ENCODE measurements around the gene MAD1L1. TPM values are rescaled to one million over a fixed set of nuclear protein-coding genes. Genes with fewer than 3 reads are reported as not detected.

Gene MAD1L1
- total and polyA plus RNA-seq, 2 donors (not counting 3 experiments of a cell fraction or from before 2014, with no cell fraction given) = 34.1 to 42.3 TPM

DNA sequence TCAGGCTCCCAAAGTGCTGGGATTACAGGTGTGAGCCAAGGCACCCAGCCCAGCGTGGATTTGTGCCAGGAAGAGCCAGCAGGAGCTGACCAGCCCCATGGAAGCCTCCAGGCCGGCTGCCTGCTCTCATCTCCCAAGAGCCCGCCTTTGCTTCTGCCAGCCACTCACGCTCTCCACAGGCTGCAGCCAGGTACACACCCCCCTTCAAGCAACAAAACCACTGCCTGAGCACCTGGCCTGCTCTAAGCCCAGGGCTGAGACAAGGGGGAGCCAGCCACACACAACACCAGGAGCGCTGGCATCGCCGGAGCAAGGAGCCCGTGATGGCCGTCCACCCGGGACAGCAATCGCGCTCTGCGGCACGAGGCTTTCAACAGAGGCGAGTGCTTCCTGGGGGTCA lies 34.5 kb downstream of the MAD1L1 start:
- POLR2A ChIA-PET = no interaction called here

More for the DNA sequence above, 34.5 kb downstream of the MAD1L1 start:
- H3K4me2 ChIP-seq (ENCODE audit: insufficient read depth, low read length) = no peak overlapping the region
- no TSS peak for BruUV-seq (replicated peaks)
- no peaks in the 10 kb centered on the region for H3K79me2 ChIP-seq (ENCODE audit: control insufficient read depth, insufficient read depth, low read length)
- no peak overlapping the region for H3K4me3 ChIP-seq (replicated peaks in 1 of 3; ENCODE audit: insufficient read depth in 1 of 3, low read depth in 1 of 3, low read length in 3 of 3)
- CTCF ChIA-PET = no interaction called here
- no peaks in the 10 kb centered on the region for H3K4me1 ChIP-seq (ENCODE audit: control insufficient read depth, extremely low read depth, insufficient read depth, low read length)
- peaks cover 0 to 11% of the 10 kb centered on the region in 2 experiments for H3K36me3 ChIP-seq (ENCODE audit: control insufficient read depth in 2 of 2, extremely low read depth in 1 of 2, insufficient read depth in 2 of 2, low read length in 2 of 2)
- dilution Hi-C loops (cut with MboI; ENCODE audit: extremely low pct_ligation_motif_present, low sequenced_read_pairs) (no loop called here), intact Hi-C loops (cut with micrococcal nuclease) (no loop called here)
- H2AFZ ChIP-seq (ENCODE audit: low read depth, low read length) = no peak overlapping the region
- no peaks in the 10 kb centered on the region for H3K9me1 ChIP-seq (replicated peaks; ENCODE audit: control insufficient read depth, extremely low read depth, insufficient read depth, low read length)
- H3K9ac ChIP-seq (replicated peaks; ENCODE audit: extremely low read depth, insufficient read depth, low read length) = no peak overlapping the region
- FAIRE-seq (no peak), DNase-seq (ENCODE audit: low read depth, low spot score) (no peak)
- no peaks in the 10 kb centered on the region for H4K20me1 ChIP-seq (replicated peaks; ENCODE audit: control insufficient read depth, extremely low read depth, insufficient read depth, low read length)
- no peaks in the 10 kb centered on the region for H3K9me3 ChIP-seq (replicated peaks; ENCODE audit: control insufficient read depth, insufficient read depth, low read length)
- no peak overlapping the region for H3K27ac ChIP-seq (ENCODE audit: insufficient read depth, low read depth, low read length)
- no peak for TF ChIP-seq JUN (IDR thresholded peaks at IDR 0.05; ENCODE audit: borderline replicate concordance, insufficient read depth, insufficient read length, low read depth)
- TF ChIP-seq POLR2AphosphoS5 (IDR thresholded peaks at IDR 0.05; ENCODE audit: insufficient read depth, low read depth, low read length) = no peak
- TF ChIP-seq GATA2 (IDR thresholded peaks at IDR 0.05; ENCODE audit: insufficient read depth, insufficient read length, low read depth, low read length) = no peak
- no peak for TF ChIP-seq EZH2 (IDR thresholded peaks at IDR 0.05; ENCODE audit: borderline replicate concordance, low read depth, low read length, severe bottlenecking)
- TF ChIP-seq, protein P1, sequence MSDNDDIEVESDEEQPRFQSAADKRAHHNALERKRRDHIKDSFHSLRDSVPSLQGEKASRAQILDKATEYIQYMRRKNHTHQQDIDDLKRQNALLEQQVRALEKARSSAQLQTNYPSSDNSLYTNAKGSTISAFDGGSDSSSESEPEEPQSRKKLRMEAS (IDR thresholded peaks at IDR 0.05; ENCODE audit: insufficient read depth, insufficient read length) = no peak
- TF ChIP-seq POLR2A (IDR thresholded peaks at IDR 0.05; ENCODE audit: low read depth, low read length) = no peak
- TF ChIP-seq MYC (IDR thresholded peaks at IDR 0.05; ENCODE audit: low read depth, low read length) = no peak
- no peak for TF ChIP-seq FOS (IDR thresholded peaks at IDR 0.05; ENCODE audit: borderline replicate concordance, insufficient read depth, low read length)
- TF ChIP-seq, protein P2, sequence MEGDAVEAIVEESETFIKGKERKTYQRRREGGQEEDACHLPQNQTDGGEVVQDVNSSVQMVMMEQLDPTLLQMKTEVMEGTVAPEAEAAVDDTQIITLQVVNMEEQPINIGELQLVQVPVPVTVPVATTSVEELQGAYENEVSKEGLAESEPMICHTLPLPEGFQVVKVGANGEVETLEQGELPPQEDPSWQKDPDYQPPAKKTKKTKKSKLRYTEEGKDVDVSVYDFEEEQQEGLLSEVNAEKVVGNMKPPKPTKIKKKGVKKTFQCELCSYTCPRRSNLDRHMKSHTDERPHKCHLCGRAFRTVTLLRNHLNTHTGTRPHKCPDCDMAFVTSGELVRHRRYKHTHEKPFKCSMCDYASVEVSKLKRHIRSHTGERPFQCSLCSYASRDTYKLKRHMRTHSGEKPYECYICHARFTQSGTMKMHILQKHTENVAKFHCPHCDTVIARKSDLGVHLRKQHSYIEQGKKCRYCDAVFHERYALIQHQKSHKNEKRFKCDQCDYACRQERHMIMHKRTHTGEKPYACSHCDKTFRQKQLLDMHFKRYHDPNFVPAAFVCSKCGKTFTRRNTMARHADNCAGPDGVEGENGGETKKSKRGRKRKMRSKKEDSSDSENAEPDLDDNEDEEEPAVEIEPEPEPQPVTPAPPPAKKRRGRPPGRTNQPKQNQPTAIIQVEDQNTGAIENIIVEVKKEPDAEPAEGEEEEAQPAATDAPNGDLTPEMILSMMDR (IDR thresholded peaks at IDR 0.05; ENCODE audit: extremely low read depth in 1 of 2, insufficient read depth in 1 of 2, low read depth in 1 of 2, low read length in 2 of 2) = no peak
- H3K27me3 ChIP-seq (ENCODE audit: control insufficient read depth in 2 of 2, insufficient read depth in 2 of 2, low read length in 2 of 2) = no peaks in the 10 kb centered on the region
